ENCODE data around the gene HES2. TPM values are rescaled to one million over a fixed set of nuclear protein-coding genes. Genes with fewer than 3 reads are reported as not detected.

The HES2 gene
- total and polyA plus RNA-seq, 9 donors = 0.08 to 9.2 (median 0.43) TPM; not detected in 3

- Histone ChIP-seq H3K36me3 (no peaks in the 10 kb centered on the region), H3K27ac (no peak overlapping the region), H3K4me3 (no peak overlapping the region), H3K9me3 (no peaks in the 10 kb centered on the region), H3K4me1 (ENCODE audit: insufficient read depth) (no peaks in the 10 kb centered on the region), H3K27me3 (no peaks in the 10 kb centered on the region)
- TF ChIP-seq EP300 (IDR thresholded peaks at IDR 0.05) = no peak
- TF ChIP-seq, protein P1, sequence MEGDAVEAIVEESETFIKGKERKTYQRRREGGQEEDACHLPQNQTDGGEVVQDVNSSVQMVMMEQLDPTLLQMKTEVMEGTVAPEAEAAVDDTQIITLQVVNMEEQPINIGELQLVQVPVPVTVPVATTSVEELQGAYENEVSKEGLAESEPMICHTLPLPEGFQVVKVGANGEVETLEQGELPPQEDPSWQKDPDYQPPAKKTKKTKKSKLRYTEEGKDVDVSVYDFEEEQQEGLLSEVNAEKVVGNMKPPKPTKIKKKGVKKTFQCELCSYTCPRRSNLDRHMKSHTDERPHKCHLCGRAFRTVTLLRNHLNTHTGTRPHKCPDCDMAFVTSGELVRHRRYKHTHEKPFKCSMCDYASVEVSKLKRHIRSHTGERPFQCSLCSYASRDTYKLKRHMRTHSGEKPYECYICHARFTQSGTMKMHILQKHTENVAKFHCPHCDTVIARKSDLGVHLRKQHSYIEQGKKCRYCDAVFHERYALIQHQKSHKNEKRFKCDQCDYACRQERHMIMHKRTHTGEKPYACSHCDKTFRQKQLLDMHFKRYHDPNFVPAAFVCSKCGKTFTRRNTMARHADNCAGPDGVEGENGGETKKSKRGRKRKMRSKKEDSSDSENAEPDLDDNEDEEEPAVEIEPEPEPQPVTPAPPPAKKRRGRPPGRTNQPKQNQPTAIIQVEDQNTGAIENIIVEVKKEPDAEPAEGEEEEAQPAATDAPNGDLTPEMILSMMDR (IDR thresholded peaks at IDR 0.05) = no peak
- TF ChIP-seq POLR2A (IDR thresholded peaks at IDR 0.05) = no peak
- 86 to 95% (median 92%) methylated on average over 5 of the region's 5 CpGs for WGBS, 3 donors
- no peak for DNase-seq
- intact Hi-C loops (cut with DNase I) = no loop called here
These were observed 47.0 kb upstream of the HES2 start for GRCh38 chr1:6466751-6467150.

- Histone ChIP-seq H3K36me3 (no peaks in the 10 kb centered on the region), H3K4me3 (no peak within 1 kb of the TSS), H3K27ac (no peak within 1 kb of the TSS), H3K27me3 (no peaks in the 10 kb centered on the region), H3K4me1 (ENCODE audit: insufficient read depth) (peaks cover 3% of the 10 kb centered on the region), H3K9me3 (no peaks in the 10 kb centered on the region)
- 45 to 67% (median 47%) methylated on average over 7 to 43 of the region's 43 CpGs for WGBS, 3 donors
- intact Hi-C loops (cut with DNase I) = no loop called here
- no peak for TF ChIP-seq EP300 (IDR thresholded peaks at IDR 0.05)
- TF ChIP-seq POLR2A (IDR thresholded peaks at IDR 0.05) = no peak
- TF ChIP-seq, protein P1 (IDR thresholded peaks at IDR 0.05) = no peak
- no peak for DNase-seq
These were observed 46.3 kb upstream of the HES2 start, which contains the start of gene TNFRSF25 for GRCh38 chr1:6466023-6466422. Gene TNFRSF25, minus strand, starts transcription at chr1:6466173. Its CDS starts 66 bp downstream, at chr1:6466107.

DNA sequence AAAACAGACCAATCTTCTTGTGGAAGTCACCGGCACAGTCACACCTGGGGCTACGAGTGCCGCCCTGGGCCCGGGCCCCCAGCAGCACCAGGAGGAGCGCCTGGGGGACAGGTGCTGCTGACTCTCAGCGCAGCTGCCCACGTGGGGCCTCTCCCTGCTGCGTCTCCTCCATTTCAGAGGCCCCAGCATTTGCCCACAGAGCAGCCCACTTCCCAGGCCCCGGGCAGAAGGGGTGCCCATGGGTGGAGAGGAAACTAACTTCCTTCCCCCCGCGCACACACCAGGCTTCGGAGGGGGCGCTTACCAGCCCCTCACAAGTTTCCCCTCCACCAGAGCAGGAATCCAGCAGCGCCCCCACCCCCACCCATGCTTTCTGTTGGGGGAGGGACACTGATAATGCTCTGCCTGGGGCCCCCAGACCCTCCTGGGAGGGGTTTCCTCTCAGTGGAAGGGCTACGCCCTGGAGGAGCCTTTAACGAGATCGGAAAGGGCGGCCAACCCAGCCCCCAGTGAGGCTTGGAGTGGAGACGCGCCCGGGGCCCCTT is 45.8 kb upstream of the HES2 start:
- H3K27ac ChIP-seq = no peak overlapping the region
- no peaks in the 10 kb centered on the region for H3K36me3 ChIP-seq
- H3K4me3 ChIP-seq = no peak overlapping the region
- H3K4me1 ChIP-seq (ENCODE audit: insufficient read depth) = peaks cover 3% of the 10 kb centered on the region
- WGBS, 3 donors = 75 to 76% (median 75%) methylated on average over 16 to 21 of the region's 21 CpGs
- H3K27me3 ChIP-seq = no peaks in the 10 kb centered on the region
- H3K9me3 ChIP-seq = no peaks in the 10 kb centered on the region
- TF ChIP-seq, protein P1 (IDR thresholded peaks at IDR 0.05) = no peak
- TF ChIP-seq EP300 (IDR thresholded peaks at IDR 0.05) (no peak), POLR2A (IDR thresholded peaks at IDR 0.05) (no peak)
- intact Hi-C loops (cut with DNase I) = no loop called here
- DNase-seq = no peak

GRCh38 chr1:6464915-6465314 is 45.2 kb upstream of the HES2 start:
- intact Hi-C loops (cut with DNase I) = no loop called here
- no peak overlapping the region for H3K27ac ChIP-seq
- peaks cover 3% of the 10 kb centered on the region for H3K4me1 ChIP-seq (ENCODE audit: insufficient read depth)
- H3K27me3 ChIP-seq = no peaks in the 10 kb centered on the region
- 92 to 93% (median 93%) methylated on average over 5 of the region's 5 CpGs for WGBS, 3 donors
- no peaks in the 10 kb centered on the region for H3K36me3 ChIP-seq
- H3K9me3 ChIP-seq = no peaks in the 10 kb centered on the region
- no peak overlapping the region for H3K4me3 ChIP-seq
- TF ChIP-seq, protein P1 (IDR thresholded peaks at IDR 0.05) = no peak
- TF ChIP-seq EP300 (IDR thresholded peaks at IDR 0.05) = no peak
- no peak for TF ChIP-seq POLR2A (IDR thresholded peaks at IDR 0.05)
- DNase-seq = no peak
